ENCODE data around the gene APOL1.

DNA sequence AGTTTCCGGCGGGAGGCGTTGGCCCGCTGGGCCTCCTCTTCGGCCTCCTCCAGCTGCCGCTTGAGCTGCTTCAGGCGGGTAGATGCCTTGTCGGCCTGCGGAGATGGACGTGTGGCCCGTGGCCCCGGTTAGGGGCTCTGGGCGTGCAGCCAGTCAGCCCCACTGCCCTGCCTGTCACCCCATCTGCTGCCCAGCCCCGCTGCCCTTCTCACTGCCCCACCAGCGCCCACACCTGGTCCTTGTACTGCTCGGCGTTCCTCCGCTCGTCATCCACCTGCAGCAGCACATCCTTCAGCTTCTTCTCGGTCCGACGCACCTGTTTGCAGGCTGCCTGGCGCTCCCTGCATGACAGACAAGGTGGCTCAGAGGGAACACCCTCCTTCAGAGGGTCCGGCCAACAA, 31.2 kb downstream of the APOL1 start:
- TF ChIP-seq, protein P1, sequence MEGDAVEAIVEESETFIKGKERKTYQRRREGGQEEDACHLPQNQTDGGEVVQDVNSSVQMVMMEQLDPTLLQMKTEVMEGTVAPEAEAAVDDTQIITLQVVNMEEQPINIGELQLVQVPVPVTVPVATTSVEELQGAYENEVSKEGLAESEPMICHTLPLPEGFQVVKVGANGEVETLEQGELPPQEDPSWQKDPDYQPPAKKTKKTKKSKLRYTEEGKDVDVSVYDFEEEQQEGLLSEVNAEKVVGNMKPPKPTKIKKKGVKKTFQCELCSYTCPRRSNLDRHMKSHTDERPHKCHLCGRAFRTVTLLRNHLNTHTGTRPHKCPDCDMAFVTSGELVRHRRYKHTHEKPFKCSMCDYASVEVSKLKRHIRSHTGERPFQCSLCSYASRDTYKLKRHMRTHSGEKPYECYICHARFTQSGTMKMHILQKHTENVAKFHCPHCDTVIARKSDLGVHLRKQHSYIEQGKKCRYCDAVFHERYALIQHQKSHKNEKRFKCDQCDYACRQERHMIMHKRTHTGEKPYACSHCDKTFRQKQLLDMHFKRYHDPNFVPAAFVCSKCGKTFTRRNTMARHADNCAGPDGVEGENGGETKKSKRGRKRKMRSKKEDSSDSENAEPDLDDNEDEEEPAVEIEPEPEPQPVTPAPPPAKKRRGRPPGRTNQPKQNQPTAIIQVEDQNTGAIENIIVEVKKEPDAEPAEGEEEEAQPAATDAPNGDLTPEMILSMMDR (IDR thresholded peaks at IDR 0.05): no peak
- TF ChIP-seq EZH2phosphoT487 (IDR thresholded peaks at IDR 0.05) (no peak), EZH2 (IDR thresholded peaks at IDR 0.05) (no peak)

Data from neural progenitor cell (in vitro differentiated cells).